Measurements from ENCODE around the gene GOLGA1.

The GOLGA1 gene

DNA sequence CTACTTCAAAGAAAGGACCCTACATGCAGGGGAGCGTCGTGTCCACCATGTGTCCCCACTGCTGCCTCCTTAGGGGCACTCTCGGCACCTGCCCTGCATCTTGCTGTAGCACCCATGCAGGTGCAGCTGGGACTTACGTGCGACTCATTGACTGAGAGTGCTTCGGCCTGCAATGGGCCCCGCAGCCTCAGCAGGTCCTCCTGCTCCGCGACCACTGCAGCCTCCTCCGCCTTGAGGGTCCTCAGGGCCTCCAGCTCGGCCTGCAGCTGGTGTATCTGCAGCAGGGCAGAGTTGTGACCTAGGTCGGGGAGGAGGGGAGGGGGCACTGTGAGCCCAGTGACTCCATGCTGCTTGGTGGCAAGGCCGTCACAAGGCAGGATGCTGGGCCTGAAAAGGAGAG is 51.9 kb downstream of the GOLGA1 start:
- Histone ChIP-seq H3K27me3 (ENCODE audit: control insufficient read depth, insufficient read depth, low read length) (no peaks in the 10 kb centered on the region), H3K4me2 (ENCODE audit: low read length) (no peak overlapping the region), H3K79me2 (no peaks in the 10 kb centered on the region), H3K36me3 (ENCODE audit: control insufficient read depth, insufficient read depth, low read length) (no peaks in the 10 kb centered on the region), H3K9ac (no peak overlapping the region), H3K4me1 (no peaks in the 10 kb centered on the region), H2AFZ (no peak overlapping the region), H3K27ac (no peak overlapping the region), H3K9me3 (ENCODE audit: control insufficient read depth, low read length) (no peaks in the 10 kb centered on the region), H3K4me3 (ENCODE audit: low read depth, low read length) (no peak overlapping the region)
- TF ChIP-seq, protein P1, sequence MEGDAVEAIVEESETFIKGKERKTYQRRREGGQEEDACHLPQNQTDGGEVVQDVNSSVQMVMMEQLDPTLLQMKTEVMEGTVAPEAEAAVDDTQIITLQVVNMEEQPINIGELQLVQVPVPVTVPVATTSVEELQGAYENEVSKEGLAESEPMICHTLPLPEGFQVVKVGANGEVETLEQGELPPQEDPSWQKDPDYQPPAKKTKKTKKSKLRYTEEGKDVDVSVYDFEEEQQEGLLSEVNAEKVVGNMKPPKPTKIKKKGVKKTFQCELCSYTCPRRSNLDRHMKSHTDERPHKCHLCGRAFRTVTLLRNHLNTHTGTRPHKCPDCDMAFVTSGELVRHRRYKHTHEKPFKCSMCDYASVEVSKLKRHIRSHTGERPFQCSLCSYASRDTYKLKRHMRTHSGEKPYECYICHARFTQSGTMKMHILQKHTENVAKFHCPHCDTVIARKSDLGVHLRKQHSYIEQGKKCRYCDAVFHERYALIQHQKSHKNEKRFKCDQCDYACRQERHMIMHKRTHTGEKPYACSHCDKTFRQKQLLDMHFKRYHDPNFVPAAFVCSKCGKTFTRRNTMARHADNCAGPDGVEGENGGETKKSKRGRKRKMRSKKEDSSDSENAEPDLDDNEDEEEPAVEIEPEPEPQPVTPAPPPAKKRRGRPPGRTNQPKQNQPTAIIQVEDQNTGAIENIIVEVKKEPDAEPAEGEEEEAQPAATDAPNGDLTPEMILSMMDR (IDR thresholded peaks at IDR 0.05): no peak

DNA sequence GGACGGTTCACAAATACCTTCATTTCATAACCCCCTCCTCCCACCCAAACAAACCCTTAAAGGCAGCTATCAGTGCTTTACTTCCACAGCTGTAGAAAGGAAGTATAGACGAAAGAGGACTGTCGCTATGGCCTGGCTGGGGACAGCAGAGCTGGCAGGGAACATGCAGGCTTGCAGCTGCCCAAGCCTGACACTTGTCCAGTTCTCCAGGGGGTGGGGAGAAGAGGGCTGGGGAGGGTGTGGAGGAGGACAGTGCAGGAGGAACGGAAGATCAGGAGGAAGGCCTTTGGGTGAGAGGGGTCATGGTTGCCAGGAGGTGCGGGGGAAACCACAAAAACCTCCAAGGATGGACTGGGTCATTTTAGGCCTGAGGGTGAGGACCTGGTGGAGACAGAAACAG is 53.1 kb downstream of the GOLGA1 start:
- H3K27me3 ChIP-seq (ENCODE audit: control insufficient read depth, insufficient read depth, low read length): no peaks in the 10 kb centered on the region
- H3K4me3 ChIP-seq (ENCODE audit: low read depth, low read length): no peak overlapping the region
- no peak overlapping the region for H3K4me2 ChIP-seq (ENCODE audit: low read length)
- TF ChIP-seq, protein P1 (IDR thresholded peaks at IDR 0.05): no peak
- no peaks in the 10 kb centered on the region for H3K9me3 ChIP-seq (ENCODE audit: control insufficient read depth, low read length)
- H3K27ac ChIP-seq: no peak overlapping the region
- H2AFZ ChIP-seq: no peak overlapping the region
- H3K79me2 ChIP-seq: no peaks in the 10 kb centered on the region
- no peaks in the 10 kb centered on the region for H3K36me3 ChIP-seq (ENCODE audit: control insufficient read depth, insufficient read depth, low read length)
- H3K9ac ChIP-seq: no peak overlapping the region
- H3K4me1 ChIP-seq: no peaks in the 10 kb centered on the region

DNA sequence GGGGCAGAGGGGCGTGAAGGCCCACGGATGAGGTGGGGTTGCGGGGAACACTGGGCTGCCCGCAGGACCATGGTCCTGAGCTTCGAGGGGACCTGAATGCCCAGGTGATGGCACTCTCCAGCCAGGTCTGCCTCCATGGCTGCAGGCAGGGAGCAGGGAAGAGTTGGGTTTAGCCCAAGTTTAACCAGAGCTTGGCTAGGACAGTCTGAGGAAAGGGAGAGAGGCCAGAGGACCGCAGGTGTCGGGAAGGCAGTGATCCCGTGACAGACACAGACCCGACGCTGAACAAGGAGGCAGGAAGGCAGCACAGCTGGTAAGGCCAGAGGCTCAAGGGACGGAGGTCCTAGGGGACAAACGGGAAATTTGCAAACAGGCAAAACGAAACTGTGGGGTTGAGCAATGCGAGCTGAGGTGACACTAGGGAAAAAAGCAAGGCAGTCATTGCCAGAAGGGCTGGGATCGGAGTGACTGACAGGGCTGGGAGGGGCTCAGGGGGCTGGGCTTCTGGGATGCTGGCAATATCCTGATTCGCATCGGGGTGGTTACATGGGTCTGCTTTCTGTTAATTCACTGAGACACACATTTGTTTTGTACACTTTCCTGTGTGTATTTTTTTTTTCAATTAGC is 53.9 kb downstream of the GOLGA1 start:
- TF ChIP-seq, protein P1 (IDR thresholded peaks at IDR 0.05): no peak
- no peaks in the 10 kb centered on the region for H3K9me3 ChIP-seq (ENCODE audit: control insufficient read depth, low read length)
- no peak overlapping the region for H3K4me3 ChIP-seq (ENCODE audit: low read depth, low read length)
- H3K36me3 ChIP-seq (ENCODE audit: control insufficient read depth, insufficient read depth, low read length): no peaks in the 10 kb centered on the region
- H3K9ac ChIP-seq: no peak overlapping the region
- no peak overlapping the region for H3K4me2 ChIP-seq (ENCODE audit: low read length)
- no peaks in the 10 kb centered on the region for H3K79me2 ChIP-seq
- H3K27ac ChIP-seq: no peak overlapping the region
- no peaks in the 10 kb centered on the region for H3K27me3 ChIP-seq (ENCODE audit: control insufficient read depth, insufficient read depth, low read length)
- no peak overlapping the region for H2AFZ ChIP-seq
- H3K4me1 ChIP-seq: no peaks in the 10 kb centered on the region

DNA sequence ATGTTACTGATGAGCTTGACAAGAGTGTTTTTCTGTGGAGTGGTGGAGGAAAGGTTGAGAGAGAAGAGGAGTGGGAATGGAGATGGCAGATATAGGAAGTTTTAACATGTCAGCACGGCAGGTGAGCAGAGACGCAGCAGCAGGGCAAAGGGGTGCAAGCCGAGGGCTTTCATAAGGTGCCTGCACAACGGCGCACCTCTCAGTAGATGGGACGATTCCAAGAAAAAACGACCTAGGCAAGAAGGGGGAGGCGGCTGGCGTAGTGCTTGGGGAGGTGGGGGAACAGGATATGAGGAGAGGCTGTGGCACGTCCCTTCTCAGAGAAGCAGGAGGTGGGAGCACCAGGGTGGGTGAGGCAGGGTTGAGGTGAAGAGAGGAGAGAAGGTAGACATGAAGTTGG is 54.4 kb downstream of the GOLGA1 start:
- Histone ChIP-seq H2AFZ (no peak overlapping the region), H3K4me2 (ENCODE audit: low read length) (no peak overlapping the region)
- TF ChIP-seq, protein P1 (IDR thresholded peaks at IDR 0.05): no peak

DNA sequence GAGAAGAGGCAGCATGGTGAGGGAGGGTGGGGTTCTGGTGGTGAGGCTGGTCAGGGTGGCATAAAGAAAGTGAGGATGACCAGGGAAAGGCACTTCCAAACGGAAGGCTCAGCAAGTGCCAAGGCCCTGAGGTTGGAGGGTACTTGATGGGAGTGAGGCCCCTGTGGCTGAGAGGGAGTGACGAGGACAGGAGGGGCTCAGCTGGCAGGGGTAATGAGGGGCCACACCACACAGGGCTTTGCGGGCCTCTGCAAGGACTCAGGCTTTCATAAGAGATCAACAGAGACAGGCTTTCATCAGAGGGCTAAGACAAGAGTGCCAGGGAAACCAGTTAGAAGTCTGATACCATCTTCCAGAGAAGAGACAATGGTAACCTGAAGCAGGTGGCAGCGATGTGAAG is 55.3 kb downstream of the GOLGA1 start:
- no peaks in the 10 kb centered on the region for H3K79me2 ChIP-seq
- TF ChIP-seq, protein P1 (IDR thresholded peaks at IDR 0.05): no peak
- H3K4me3 ChIP-seq (ENCODE audit: low read depth, low read length): no peak overlapping the region
- H3K9me3 ChIP-seq (ENCODE audit: control insufficient read depth, low read length): no peaks in the 10 kb centered on the region
- no peak overlapping the region for H3K4me2 ChIP-seq (ENCODE audit: low read length)
- no peaks in the 10 kb centered on the region for H3K4me1 ChIP-seq
- no peaks in the 10 kb centered on the region for H3K27me3 ChIP-seq (ENCODE audit: control insufficient read depth, insufficient read depth, low read length)
- no peak overlapping the region for H3K27ac ChIP-seq
- H3K36me3 ChIP-seq (ENCODE audit: control insufficient read depth, insufficient read depth, low read length): no peaks in the 10 kb centered on the region
- H3K9ac ChIP-seq: no peak overlapping the region
- H2AFZ ChIP-seq: no peak overlapping the region

More for the DNA sequence above, 54.4 kb downstream of the GOLGA1 start:
- H3K4me1 ChIP-seq: no peaks in the 10 kb centered on the region
- H3K27ac ChIP-seq: no peak overlapping the region
- H3K79me2 ChIP-seq: no peaks in the 10 kb centered on the region
- no peaks in the 10 kb centered on the region for H3K27me3 ChIP-seq (ENCODE audit: control insufficient read depth, insufficient read depth, low read length)
- H3K4me3 ChIP-seq (ENCODE audit: low read depth, low read length): no peak overlapping the region
- no peaks in the 10 kb centered on the region for H3K36me3 ChIP-seq (ENCODE audit: control insufficient read depth, insufficient read depth, low read length)
- H3K9ac ChIP-seq: no peak overlapping the region
- no peaks in the 10 kb centered on the region for H3K9me3 ChIP-seq (ENCODE audit: control insufficient read depth, low read length)

Measured in parathyroid adenoma (tissue), 2 donors.